Measurements from ENCODE around the gene NHERF1.

The NHERF1 gene

GRCh38 chr17:74757931-74758847, 9.8 kb downstream of the NHERF1 start (continued):
- TF ChIP-seq, protein P1, sequence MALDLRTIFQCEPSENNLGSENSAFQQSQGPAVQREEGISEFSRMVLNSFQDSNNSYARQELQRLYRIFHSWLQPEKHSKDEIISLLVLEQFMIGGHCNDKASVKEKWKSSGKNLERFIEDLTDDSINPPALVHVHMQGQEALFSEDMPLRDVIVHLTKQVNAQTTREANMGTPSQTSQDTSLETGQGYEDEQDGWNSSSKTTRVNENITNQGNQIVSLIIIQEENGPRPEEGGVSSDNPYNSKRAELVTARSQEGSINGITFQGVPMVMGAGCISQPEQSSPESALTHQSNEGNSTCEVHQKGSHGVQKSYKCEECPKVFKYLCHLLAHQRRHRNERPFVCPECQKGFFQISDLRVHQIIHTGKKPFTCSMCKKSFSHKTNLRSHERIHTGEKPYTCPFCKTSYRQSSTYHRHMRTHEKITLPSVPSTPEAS (tag by site-specific recombination; IDR thresholded peaks at IDR 0.05) = no peak
- TF ChIP-seq ZNF354C (tag by site-specific recombination; IDR thresholded peaks at IDR 0.05; ENCODE audit: borderline replicate concordance, low read depth) (no peak), ZBTB44 (tag by site-specific recombination; IDR thresholded peaks at IDR 0.05) (no peak), ZNF530 (tag by site-specific recombination; IDR thresholded peaks at IDR 0.05; ENCODE audit: low read depth) (no peak), ZNF596 (tag by site-specific recombination; IDR thresholded peaks at IDR 0.05) (no peak), YY1 (tag by site-specific recombination; IDR thresholded peaks at IDR 0.05) (no peak), MEIS1 (CRISPR knock-in tag; IDR thresholded peaks at IDR 0.05; ENCODE audit: borderline replicate concordance) (no peak), ZNF449 (tag by site-specific recombination; IDR thresholded peaks at IDR 0.05) (peak; percentile 76; the same call in 1 of the 2 replicates), ZNF792 (tag by site-specific recombination; IDR thresholded peaks at IDR 0.05) (no peak), ZNF391 (tag by site-specific recombination; IDR thresholded peaks at IDR 0.05; ENCODE audit: borderline replicate concordance, low read depth) (no peak), SALL2 (tag by site-specific recombination; IDR thresholded peaks at IDR 0.05; ENCODE audit: borderline replicate concordance) (no peak), ZNF785 (tag by site-specific recombination; IDR thresholded peaks at IDR 0.05) (no peak), ZNF274 (IDR thresholded peaks at IDR 0.05; ENCODE audit: low read length) (no peak), ZNF274 (tag by site-specific recombination; IDR thresholded peaks at IDR 0.05; ENCODE audit: borderline replicate concordance) (no peak), ZNF510 (tag by site-specific recombination; IDR thresholded peaks at IDR 0.05; ENCODE audit: insufficient replicate concordance) (no peak), PATZ1 (tag by site-specific recombination; IDR thresholded peaks at IDR 0.05) (peak; percentile 37; the same call in 1 of the 2 replicates), SP2 (tag by site-specific recombination; IDR thresholded peaks at IDR 0.05) (no peak), GFI1B (tag by site-specific recombination; IDR thresholded peaks at IDR 0.05) (no peak), SP3 (tag by site-specific recombination; IDR thresholded peaks at IDR 0.05) (no peak; the same call in 1 of the 2 replicates), ZNF423 (tag by site-specific recombination; IDR thresholded peaks at IDR 0.05) (peak; percentile 79), ZFP69B (tag by site-specific recombination; IDR thresholded peaks at IDR 0.05) (no peak), ZNF791 (tag by site-specific recombination; IDR thresholded peaks at IDR 0.05) (no peak), ZNF518A (tag by site-specific recombination; conservative IDR thresholded peaks at IDR 0.05; ENCODE audit: low read depth) (no peak), ZNF426 (tag by site-specific recombination; IDR thresholded peaks at IDR 0.05) (no peak), ZNF184 (tag by site-specific recombination; IDR thresholded peaks at IDR 0.05) (no peak), ZNF132 (tag by site-specific recombination; IDR thresholded peaks at IDR 0.05; ENCODE audit: borderline replicate concordance) (no peak), ZNF830 (tag by site-specific recombination; IDR thresholded peaks at IDR 0.05; ENCODE audit: low read depth) (no peak), ZNF121 (tag by site-specific recombination; IDR thresholded peaks at IDR 0.05) (no peak)
